Inferior parietal cortex (tissue), 1 donor: ENCODE results near the gene SLC6A3.
"Not testable (repeated sequence)": the region's sequence is repeated elsewhere in the genome, so short reads cannot be mapped to it uniquely, and the experiment has no call there.

Experiments
- DNase-seq: peaks from one replicate; pipeline ENCODE4 v3.0.0-alpha.2; 2016; ENCODE audit errors: extremely low spot score

SLC6A3 gene

GRCh38 chr5:1465117-1465516, 19.9 kb upstream of the SLC6A3 start:
- DNase-seq: no peak

- no peak for DNase-seq
These were observed 19.3 kb upstream of the SLC6A3 start for GRCh38 chr5:1464511-1464910.

GRCh38 chr5:1464096-1464446, 18.8 kb upstream of the SLC6A3 start:
- DNase-seq: no peak

GRCh38 chr5:1463326-1464095, 18.3 kb upstream of the SLC6A3 start:
- DNase-seq: no peak

GRCh38 chr5:1462358-1462757, 17.1 kb upstream of the SLC6A3 start:
- no peak for DNase-seq

GRCh38 chr5:1461396-1461795, 16.2 kb upstream of the SLC6A3 start:
- no peak for DNase-seq

GRCh38 chr5:1460054-1460682, 14.9 kb upstream of the SLC6A3 start:
- DNase-seq: no peak

GRCh38 chr5:1459435-1459834, 14.2 kb upstream of the SLC6A3 start:
- not testable (repeated sequence) for DNase-seq

- DNase-seq: not testable (repeated sequence)
These were observed 11.1 kb upstream of the SLC6A3 start for GRCh38 chr5:1456110-1456881.

- no peak for DNase-seq
These were observed 8.4 kb upstream of the SLC6A3 start for GRCh38 chr5:1453613-1454012.

GRCh38 chr5:1449081-1449630, 3.9 kb upstream of the SLC6A3 start:
- no peak for DNase-seq

GRCh38 chr5:1448511-1449011, 3.3 kb upstream of the SLC6A3 start:
- no peak for DNase-seq

GRCh38 chr5:1447671-1448361, 2.6 kb upstream of the SLC6A3 start:
- no peak for DNase-seq

GRCh38 chr5:1446602-1447343, 1.5 kb upstream of the SLC6A3 start:
- DNase-seq: no peak

GRCh38 chr5:1445689-1446601, 705 bp upstream of the SLC6A3 start:
- DNase-seq: no peak

GRCh38 chr5:1444361-1445189, 665 bp downstream of the SLC6A3 start:
- no peak for DNase-seq

GRCh38 chr5:1443991-1444360, 1.3 kb downstream of the SLC6A3 start:
- no peak for DNase-seq

GRCh38 chr5:1443171-1443570, 2.1 kb downstream of the SLC6A3 start:
- DNase-seq: no peak
